ENCODE results near the gene MLXIPL.
"Not testable (repeated sequence)": the region's sequence is repeated elsewhere in the genome, so short reads cannot be mapped to it uniquely, and the experiment has no call there.

The MLXIPL gene

DNA sequence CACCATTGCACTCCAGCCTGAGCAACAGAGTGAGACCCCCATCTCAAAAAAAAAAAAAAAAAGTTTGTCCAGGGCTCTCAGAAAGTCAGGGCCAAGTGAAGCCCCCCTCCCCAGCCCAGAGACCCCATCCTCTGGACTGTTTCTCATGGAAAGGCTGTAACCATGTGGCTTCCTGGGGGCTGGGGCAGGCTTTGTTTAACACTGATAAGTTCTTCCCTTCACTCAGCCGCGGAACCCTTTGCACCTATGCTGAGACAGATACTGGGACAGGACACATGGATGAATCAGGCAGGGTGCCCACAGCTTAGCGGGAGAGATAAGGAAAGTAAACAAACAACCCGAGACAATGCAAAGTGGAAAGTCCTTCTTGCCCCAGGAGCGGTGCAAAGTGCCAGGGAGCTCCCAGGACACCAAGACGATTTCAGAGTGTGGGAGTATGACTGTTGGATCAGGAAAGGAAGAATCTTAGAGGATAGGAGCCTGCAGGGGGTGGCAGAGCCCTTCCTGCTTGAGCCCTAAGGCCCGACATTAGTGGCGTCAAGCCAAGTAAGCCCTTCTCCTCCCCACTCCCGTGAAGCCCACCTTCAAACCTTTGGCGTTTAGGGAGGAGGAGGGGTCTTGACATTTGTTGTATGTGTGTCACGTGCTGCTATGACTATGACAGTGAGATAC is 11.6 kb downstream of the MLXIPL start:
- DNase-seq = peak; percentile 51

- DNase-seq = no peak
Observed at GRCh38 chr7:73611017-73611555, 13.2 kb downstream of the MLXIPL start.

GRCh38 chr7:73610105-73610504 is 14.2 kb downstream of the MLXIPL start:
- DNase-seq = no peak

DNA sequence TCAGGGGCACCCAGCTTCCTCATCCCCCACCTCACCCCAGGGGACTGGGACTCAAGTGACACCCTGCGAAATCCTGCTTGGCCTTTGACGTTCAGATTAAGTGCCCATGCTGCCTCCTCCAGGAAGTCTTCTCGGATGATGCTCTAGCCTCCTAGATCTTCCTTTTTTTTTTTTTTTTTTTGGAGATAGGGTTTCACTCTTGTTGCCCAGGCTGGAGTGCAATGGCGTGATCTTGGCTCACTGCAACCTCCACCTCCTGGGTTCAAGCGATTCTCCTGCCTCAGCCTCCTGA is 16.7 kb downstream of the MLXIPL start:
- DNase-seq = not testable (repeated sequence)

DNA sequence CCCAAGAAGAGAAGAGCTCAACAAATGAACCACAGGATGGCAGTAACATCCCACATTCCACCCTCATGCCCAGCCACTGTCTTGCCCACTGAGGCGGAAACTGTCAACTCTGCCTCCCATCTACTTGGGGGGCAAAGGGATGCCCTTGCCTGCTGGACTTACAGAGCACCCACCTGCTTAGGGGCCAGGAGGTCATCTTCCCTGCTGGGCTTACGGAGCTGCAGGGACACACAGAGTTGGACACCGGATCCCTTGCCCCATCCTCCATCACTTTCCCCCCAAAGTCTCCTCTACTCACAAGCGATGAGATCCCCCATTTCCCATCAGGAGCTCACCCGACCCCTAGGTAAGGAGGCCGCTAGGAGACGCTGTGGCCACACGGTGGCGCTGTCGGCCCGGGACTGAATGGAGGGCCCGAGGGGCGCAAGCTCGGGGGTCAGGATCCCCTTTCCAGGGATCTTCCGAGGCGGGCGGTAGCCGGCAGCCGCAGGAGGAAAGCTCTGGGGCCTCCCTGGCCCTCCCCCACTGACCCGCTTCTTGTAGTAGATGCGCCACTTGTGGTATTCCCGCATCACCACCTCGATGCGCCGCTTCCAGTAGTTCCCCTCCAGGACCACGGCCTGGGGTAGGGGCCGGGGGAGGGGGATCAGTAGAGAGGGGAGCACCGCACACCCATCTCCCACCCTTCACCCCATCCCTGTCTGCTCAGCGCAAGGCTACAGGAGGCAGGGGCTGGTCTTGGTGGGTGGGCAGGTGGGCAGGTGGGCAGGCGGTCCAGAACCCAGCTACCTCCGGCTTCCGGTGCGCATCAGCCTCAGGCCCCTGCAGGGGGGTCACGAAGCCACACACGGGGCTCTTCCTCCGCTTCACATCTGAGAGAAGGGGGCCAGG is 17.3 kb downstream of the MLXIPL start:
- DNase-seq = peak; percentile 75

DNA sequence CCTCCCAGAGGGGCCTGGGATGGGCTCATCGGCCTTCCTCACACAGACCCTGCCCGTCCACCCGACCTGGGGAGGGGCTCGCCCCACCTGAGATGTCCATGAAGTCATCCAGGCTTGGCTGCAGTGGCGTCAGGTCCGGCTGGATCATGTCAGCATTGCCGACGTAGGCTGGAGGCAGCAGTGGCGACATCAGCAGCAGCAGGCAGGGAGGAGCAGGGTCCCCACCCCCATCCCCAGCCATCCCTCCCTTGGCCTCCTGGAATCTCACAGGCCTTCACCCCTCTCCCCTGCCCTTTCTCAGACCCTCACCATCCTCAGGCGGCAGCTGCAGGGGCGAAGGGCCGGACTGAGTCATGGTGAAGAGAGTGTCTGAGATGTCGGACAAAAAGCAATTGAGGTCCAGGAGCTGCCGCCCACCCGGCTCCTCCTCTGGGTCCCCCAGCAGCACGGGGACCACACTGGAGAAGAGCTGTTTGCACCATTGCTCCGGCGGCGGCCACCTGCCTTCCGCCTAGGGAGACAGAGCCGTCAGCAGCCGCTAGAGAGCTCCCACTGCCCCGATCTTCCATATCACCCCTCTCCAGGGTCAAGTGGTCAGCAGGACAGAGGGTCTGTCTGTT is 18.6 kb downstream of the MLXIPL start:
- DNase-seq = no peak

DNA sequence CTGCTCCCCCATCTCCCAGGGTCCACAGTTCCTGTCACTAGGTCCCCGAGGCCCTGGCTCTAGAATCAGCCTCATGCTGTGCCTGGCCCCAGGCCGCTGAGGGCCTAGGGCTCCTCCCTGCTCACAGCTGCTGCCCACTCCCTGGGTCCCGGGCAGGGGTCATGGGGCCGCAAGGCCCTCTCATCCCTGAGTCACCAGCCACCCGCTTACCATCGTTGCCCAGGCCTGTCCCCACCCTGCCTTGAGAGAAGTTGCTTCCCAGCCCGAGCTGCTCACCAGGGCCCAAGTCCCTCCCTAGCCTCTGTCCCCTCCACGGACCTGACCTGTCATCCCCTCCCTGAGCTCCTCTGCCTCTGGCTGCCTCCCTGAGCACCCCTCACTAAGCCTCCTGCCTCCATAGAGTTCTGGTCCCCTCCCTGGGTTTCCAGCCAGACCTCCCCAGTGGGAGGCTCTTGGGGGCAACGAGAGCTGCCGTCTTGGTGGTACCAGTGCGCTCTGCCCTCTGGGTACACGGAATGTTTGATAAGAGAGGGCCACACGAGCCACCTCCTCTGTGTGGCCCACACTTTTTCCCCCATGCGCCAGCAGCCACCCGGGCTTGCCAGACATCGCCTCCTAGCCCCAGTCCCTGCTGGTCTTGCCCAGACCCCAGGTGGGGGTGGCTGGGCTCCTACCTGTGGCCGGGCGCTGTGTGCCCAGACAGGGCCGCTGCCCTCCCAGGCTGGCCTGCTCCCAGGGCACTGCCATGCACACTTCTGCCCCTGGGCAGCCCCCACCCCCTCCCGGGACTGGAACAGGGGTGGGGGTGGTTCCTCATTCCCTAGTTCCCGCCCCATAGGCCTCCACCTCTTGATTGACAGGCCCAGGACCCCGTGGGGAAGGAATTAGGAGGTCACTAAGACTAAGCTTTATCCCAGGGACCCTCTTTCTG is 21.3 kb downstream of the MLXIPL start:
- no peak for DNase-seq

DNA sequence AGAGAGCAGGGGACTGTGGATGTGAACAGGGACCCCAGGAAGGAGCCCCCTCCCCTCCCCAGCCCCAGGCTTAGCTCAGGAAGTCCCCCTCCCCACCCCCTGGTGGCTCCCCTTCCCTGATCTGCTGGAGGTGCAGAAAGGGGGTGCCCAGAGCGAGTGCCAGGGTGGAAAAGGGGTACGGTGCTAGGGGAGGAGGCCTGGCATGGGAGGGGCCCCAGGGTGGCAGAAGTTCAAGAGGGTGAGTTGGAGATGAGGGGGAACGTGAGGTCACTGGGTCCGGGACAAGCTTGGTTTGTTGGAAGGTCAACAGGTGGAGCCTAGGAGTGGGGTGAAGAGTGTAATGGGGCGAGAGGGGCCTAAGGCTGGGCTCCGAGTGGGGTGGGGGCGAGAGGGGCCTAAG is 24.4 kb downstream of the MLXIPL start:
- no peak for DNase-seq

GRCh38 chr7:73599151-73599882 is 25.0 kb downstream of the MLXIPL start:
- DNase-seq = no peak

DNA sequence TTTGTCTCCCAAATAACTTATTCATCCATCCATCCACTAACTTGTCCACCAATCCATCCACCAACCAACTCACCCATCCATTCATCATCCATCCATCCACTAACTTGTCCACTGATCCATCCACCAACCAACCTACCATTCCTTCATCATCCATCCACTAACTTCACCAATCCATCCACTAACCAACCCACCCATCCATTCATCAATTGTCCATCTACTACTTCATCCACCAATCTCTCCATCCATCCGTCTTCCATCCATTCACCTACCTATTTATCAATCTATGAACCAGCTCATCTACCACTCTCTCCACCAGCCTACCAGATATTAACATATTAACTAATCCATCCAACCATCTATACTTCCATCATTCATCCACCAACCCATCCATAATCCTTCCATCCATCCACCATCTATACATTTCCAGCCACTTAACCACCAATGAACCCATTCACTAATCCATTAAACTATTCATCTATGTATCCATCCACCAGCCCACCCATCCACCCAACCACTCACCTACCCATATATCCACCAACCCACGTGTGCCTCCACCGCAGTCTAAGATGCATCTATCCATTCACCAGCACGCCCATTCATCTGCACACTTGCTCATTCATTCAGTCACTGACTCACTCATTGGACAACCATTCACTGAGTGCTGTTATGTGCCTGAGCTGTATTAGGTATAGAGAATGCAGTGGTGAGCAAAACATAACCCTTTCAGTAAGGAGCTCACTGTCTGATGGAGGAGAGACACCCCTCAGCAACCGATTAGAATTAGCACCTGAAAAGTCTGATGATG is 26.1 kb downstream of the MLXIPL start:
- DNase-seq = no peak

DNA sequence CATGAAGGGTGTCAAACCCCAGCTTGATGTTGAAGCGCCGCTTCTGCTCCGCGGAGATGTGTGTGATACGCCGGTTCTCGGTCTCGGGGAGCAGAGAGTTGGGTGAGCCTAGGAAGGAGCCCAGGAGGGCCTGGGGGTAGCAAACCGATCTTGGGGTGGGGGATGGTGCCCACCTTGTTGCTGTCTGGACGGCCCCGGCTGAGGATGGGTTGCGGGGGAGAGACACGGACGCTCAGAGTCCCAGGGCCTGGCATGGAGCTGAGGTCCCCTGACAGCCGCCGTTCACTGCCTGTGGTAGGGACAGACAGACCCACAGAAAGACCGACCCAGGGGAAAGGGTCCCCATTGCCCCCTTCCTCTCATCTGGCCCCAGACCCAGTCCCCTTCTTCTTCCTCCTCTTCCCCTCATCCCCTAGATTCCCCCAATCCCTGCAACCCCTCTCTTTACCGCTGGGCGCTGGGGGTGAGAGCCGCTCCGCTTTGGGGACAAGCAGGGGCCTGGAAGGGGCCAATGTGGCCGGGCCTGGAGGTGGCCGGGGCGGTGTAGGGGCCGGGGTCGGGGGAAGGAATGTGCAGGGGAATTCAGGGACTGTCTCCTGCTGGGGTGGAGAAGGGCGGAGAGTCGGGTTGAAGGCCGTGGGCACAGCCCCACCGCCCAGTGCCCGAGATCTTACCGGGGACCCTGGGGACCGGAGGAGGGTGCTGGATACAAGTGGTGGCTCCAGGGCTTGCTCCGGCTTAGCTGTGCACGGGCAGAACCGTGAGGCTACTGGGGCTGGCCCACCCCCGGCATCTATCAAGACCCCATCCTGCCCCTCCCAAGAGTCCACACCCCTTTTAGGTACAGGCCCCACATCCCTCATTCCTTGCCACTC is 27.9 kb downstream of the MLXIPL start:
- DNase-seq = no peak

- no peak for DNase-seq
Observed at GRCh38 chr7:73595358-73595757, 29.0 kb downstream of the MLXIPL start.

DNA sequence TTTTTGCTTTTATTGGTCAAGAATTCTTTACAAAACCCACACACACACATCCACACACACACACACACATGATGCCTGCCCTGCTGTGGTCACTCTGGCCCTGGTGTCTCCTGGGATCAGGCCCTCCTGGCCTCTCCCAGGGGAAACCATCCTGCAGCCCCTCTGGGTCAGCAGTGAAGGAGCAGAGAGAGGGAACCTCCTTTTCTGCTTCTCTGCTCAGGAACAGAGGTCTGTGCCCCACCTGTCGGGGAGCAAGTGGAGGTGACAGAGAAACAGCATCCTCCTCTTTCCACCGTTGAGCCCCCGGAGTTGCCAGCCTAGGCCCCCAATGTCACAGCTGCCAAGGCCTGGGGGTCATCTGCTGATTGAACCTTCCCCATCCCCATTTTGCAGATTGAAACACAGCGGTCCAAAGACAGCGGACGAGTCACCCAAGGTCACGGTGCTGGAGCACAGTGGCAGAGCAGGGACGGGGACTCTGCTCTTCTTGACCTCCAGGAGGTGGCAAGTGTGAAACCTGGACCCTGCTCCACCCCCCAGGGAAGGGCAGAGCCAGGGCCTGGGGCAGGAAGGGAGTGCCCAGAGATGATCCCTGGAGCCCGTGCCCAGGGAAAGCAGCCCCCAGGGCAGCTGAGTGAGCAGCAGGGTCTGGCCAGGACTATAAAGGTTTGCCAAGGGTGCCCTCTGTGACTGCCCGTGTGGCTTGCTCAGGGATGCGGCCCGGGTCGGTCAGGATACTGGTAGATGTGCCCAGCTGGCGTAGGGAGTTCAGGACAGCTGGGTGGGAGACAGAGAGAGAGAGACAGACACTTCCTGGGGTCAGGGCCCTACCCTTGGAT is 30.9 kb downstream of the MLXIPL start:
- no peak for DNase-seq

GRCh38 chr7:73586911-73587310 is 37.4 kb downstream of the MLXIPL start:
- no peak for DNase-seq

DNA sequence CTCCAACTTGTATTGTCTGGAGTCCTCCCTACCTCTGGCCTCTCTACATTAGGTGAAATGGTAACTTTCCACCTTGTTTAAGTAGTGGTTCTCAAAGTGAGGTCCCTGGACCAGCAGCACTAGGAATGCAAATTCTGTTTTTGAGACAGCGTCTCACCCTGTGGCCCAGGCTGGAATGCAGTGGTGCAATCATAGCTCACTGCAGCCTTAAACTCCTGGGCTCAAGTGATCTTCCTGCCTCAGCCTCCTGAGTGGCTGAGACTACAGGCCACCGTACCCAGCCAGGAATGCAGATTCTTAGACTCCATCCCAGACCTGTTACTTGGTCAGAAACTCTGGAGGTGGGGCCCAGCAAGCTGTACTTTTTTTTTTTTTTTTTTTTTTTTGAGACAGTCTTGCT is 39.1 kb downstream of the MLXIPL start:
- DNase-seq = no peak

GRCh38 chr7:73582664-73583202 is 41.6 kb downstream of the MLXIPL start:
- DNase-seq = no peak

GRCh38 chr7:73581006-73581405 is 43.3 kb downstream of the MLXIPL start:
- DNase-seq = not testable (repeated sequence)

DNA sequence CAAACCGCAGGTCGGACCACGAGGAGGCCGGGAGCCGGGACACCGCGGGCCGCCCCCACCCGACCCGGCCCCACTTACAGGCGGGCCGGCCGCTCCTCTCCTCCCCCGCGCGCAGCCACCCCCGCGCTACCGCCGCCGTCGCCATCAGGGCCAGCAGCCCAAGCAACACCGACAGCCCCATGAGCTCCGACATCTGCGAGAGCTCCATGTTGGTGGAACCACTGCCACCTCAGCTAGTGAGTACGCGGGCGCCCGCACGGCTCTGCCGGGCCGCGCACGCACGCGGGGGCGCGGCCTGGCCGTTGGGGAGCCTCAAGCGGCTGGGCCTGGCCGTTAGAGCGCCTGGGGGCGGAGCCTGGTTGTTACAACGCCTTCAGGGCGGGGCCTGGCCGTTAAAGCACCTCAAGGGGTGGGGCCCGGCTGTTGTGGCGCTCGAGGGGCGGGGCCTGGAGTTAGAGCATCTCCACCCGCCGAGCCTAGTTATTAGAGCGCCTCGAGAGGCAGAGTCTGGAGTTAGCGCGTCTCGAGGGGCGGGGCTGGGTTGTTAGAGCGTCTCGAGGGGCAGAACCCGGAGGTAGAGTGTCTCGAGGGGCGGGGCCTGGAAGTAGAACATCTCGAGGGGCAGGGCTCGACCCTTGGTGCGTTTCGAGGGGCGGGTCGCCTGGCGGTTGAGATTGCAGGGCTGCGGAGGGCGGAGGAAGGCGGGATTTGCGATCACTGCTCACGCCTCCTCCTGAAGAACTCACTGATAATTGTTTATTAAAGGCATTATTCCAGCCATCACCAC is 45.8 kb downstream of the MLXIPL start, which contains the start of gene TBL2:
TSS of gene TBL2 (minus strand) at position 238 of the 787 bp plus-strand sequence. CDS start at position 208, 30 bp downstream.
- DNase-seq = peak; percentile 88
